BLaER1 treated with 17β-estradiol and CSF1 and Interleukin-3, amounts not matched to agents 10 nM and 100 nM (cell line): ENCODE measurements around the gene LMO2.

Source experiments
- H3K27ac ChIP-seq, 11 experiments: shearing (Covaris generic); formaldehyde crosslinking; 2 replicates each; pipeline ENCODE4 v1.8.1; 2022
- H3K27me3 ChIP-seq, 11 experiments: shearing (Covaris generic); formaldehyde crosslinking; 2 replicates each; pipeline ENCODE4 v1.8.1; 2022
- H3K36me3 ChIP-seq, 11 experiments: shearing (Covaris generic); formaldehyde crosslinking; 2 replicates each; pipeline ENCODE4 v1.8.1; 2022
- H3K4me1 ChIP-seq, 10 experiments: shearing (Covaris generic); formaldehyde crosslinking; 2 replicates each; pipeline ENCODE4 v1.8.1; 2022
- H3K4me2 ChIP-seq, 11 experiments: shearing (Covaris generic); formaldehyde crosslinking; 2 replicates each; pipeline ENCODE4 v1.8.1; 2022
- H3K4me3 ChIP-seq, 10 experiments: shearing (Covaris generic); formaldehyde crosslinking; 2 replicates each; pipeline ENCODE4 v1.8.1; 2022
- H3K9ac ChIP-seq, 11 experiments: shearing (Covaris generic); formaldehyde crosslinking; 2 replicates each; pipeline ENCODE4 v1.8.1; 2022
- H3K9me3 ChIP-seq, 11 experiments: shearing (Covaris generic); formaldehyde crosslinking; replicated peaks in 1 of 11; 2 replicates each; pipeline ENCODE4 v1.8.1; 2022
- H4K20me1 ChIP-seq, 11 experiments: shearing (Covaris generic); formaldehyde crosslinking; 2 replicates each; pipeline ENCODE4 v1.8.1; 2022
- Cebpa-rat ChIP-seq, 11 experiments: shearing (Covaris generic); IDR thresholded peaks; 2 replicates each; pipeline ENCODE4 v1.8.1; 2022

The LMO2 gene

GRCh38 chr11:33904102-33904501 lies 12.2 kb upstream of the LMO2 start:
- Histone ChIP-seq H3K27me3 (no peaks in the 10 kb centered on the region), H3K4me2 (peak overlapping the region in 3 of 11 experiments; percentile 16 to 43 (median 31); a peak in 5 of 22 replicates), H3K27ac (no peak overlapping the region), H3K9ac (no peak overlapping the region), H4K20me1 (no peaks in the 10 kb centered on the region), H3K36me3 (0 out of 22 replicates have a peak, but pooled peaks cover 0 to 5% (median 0%) of the 10 kb centered on the region in 11 experiments), H3K4me1 (peaks cover 21 to 70% (median 41%) of the 10 kb centered on the region in 10 experiments), H3K4me3 (no peak overlapping the region), H3K9me3 (peaks cover 0 to 40% (median 11%) of the 10 kb centered on the region in 11 experiments; a peak in 17 of 22 replicates)
- no peak for TF ChIP-seq Cebpa-rat (IDR thresholded peaks at IDR 0.05)

GRCh38 chr11:33900159-33900840 lies 8.4 kb upstream of the LMO2 start:
- H3K9ac ChIP-seq, result peak overlapping the region in 5 of 11 experiments; percentile 1 to 93 (median 15); a peak in 4 of 22 replicates
- no peak for TF ChIP-seq Cebpa-rat (IDR thresholded peaks at IDR 0.05)
- H3K4me2 ChIP-seq, result peak overlapping the region; percentile 47 to 98 (median 69)
- H3K4me3 ChIP-seq, result no peak overlapping the region
- H3K9me3 ChIP-seq, result peaks cover 0 to 27% (median 5%) of the 10 kb centered on the region in 11 experiments; a peak in 12 of 22 replicates
- H3K27ac ChIP-seq, result peak overlapping the region in 6 of 11 experiments; percentile 30 to 98 (median 98); a peak in 11 of 22 replicates
- H3K4me1 ChIP-seq, result peaks cover 43 to 75% (median 57%) of the 10 kb centered on the region in 10 experiments
- H3K27me3 ChIP-seq, result no peaks in the 10 kb centered on the region
- no peaks in the 10 kb centered on the region for H4K20me1 ChIP-seq
- H3K36me3 ChIP-seq, result no peaks in the 10 kb centered on the region

GRCh38 chr11:33899400-33900037 lies 7.6 kb upstream of the LMO2 start:
- H3K27ac ChIP-seq, result peak overlapping the region in 6 of 11 experiments; percentile 30 to 98 (median 98); a peak in 11 of 22 replicates
- no peak overlapping the region for H3K4me3 ChIP-seq
- no peaks in the 10 kb centered on the region for H3K27me3 ChIP-seq
- peak overlapping the region in 5 of 11 experiments; percentile 1 to 93 (median 15); a peak in 4 of 22 replicates for H3K9ac ChIP-seq
- peak overlapping the region; percentile 47 to 98 (median 69) for H3K4me2 ChIP-seq
- TF ChIP-seq Cebpa-rat (IDR thresholded peaks at IDR 0.05), result no peak
- H3K9me3 ChIP-seq, result peaks cover 0 to 19% (median 0%) of the 10 kb centered on the region in 11 experiments; a peak in 8 of 22 replicates
- H3K36me3 ChIP-seq, result no peaks in the 10 kb centered on the region
- H3K4me1 ChIP-seq, result peaks cover 51 to 82% (median 65%) of the 10 kb centered on the region in 10 experiments
- H4K20me1 ChIP-seq, result no peaks in the 10 kb centered on the region

- H4K20me1 ChIP-seq, result no peaks in the 10 kb centered on the region
- H3K9me3 ChIP-seq, result peaks cover 0 to 14% (median 0%) of the 10 kb centered on the region in 11 experiments; a peak in 8 of 22 replicates
- peak overlapping the region in 2 of 11 experiments; percentile 62 to 93; a peak in 2 of 22 replicates for H3K9ac ChIP-seq
- no peaks in the 10 kb centered on the region for H3K36me3 ChIP-seq
- peaks cover 57 to 81% (median 71%) of the 10 kb centered on the region in 10 experiments for H3K4me1 ChIP-seq
- H3K27me3 ChIP-seq, result no peaks in the 10 kb centered on the region
- TF ChIP-seq Cebpa-rat (IDR thresholded peaks at IDR 0.05), result no peak
- H3K4me2 ChIP-seq, result peak overlapping the region in 7 of 11 experiments; percentile 66 to 98 (median 92); a peak in 14 of 22 replicates
- peak overlapping the region in 5 of 11 experiments; percentile 43 to 98 (median 98); a peak in 7 of 22 replicates for H3K27ac ChIP-seq
- H3K4me3 ChIP-seq, result no peak overlapping the region
Observed at GRCh38 chr11:33898957-33899356, 7.1 kb upstream of the LMO2 start.

GRCh38 chr11:33897761-33898375 lies 6.0 kb upstream of the LMO2 start:
- Histone ChIP-seq H3K4me1 (peaks cover 68 to 82% (median 75%) of the 10 kb centered on the region in 10 experiments), H3K27me3 (no peaks in the 10 kb centered on the region), H3K4me2 (peak overlapping the region; percentile 44 to 98 (median 84)), H3K9me3 (peaks cover 0 to 11% (median 0%) of the 10 kb centered on the region in 11 experiments; a peak in 4 of 22 replicates), H4K20me1 (no peaks in the 10 kb centered on the region), H3K36me3 (no peaks in the 10 kb centered on the region), H3K9ac (peak overlapping the region in 6 of 11 experiments; percentile 13 to 93 (median 46); a peak in 8 of 22 replicates), H3K27ac (peak overlapping the region in 10 of 11 experiments; percentile 2 to 98 (median 96); a peak in 18 of 22 replicates), H3K4me3 (no peak overlapping the region)
- TF ChIP-seq Cebpa-rat (IDR thresholded peaks at IDR 0.05), result no peak

GRCh38 chr11:33896911-33897310 lies 5.0 kb upstream of the LMO2 start:
- H3K9ac ChIP-seq, result peak overlapping the region in 2 of 11 experiments; percentile 8 to 93; a peak in 3 of 22 replicates
- H4K20me1 ChIP-seq, result no peaks in the 10 kb centered on the region
- H3K4me2 ChIP-seq, result peak overlapping the region in 9 of 11 experiments; percentile 81 to 98 (median 91); a peak in 17 of 22 replicates
- no peak overlapping the region; a peak in 1 of 20 replicates for H3K4me3 ChIP-seq
- peak overlapping the region in 10 of 11 experiments; percentile 94 to 98 (median 97); a peak in 16 of 22 replicates for H3K27ac ChIP-seq
- H3K9me3 ChIP-seq, result peaks cover 0 to 7% (median 0%) of the 10 kb centered on the region in 11 experiments; a peak in 3 of 22 replicates
- peaks cover 77 to 91% (median 85%) of the 10 kb centered on the region in 10 experiments for H3K4me1 ChIP-seq
- no peak for TF ChIP-seq Cebpa-rat (IDR thresholded peaks at IDR 0.05)
- H3K36me3 ChIP-seq, result no peaks in the 10 kb centered on the region
- no peaks in the 10 kb centered on the region for H3K27me3 ChIP-seq

GRCh38 chr11:33895752-33896137 lies 3.9 kb upstream of the LMO2 start:
- Histone ChIP-seq H3K27me3 (no peaks in the 10 kb centered on the region), H4K20me1 (no peaks in the 10 kb centered on the region), H3K9ac (peak overlapping the region; percentile 83 to 93 (median 88); a peak in 20 of 22 replicates), H3K9me3 (no peaks in the 10 kb centered on the region), H3K36me3 (peaks cover 0 to 2% (median 0%) of the 10 kb centered on the region in 11 experiments; a peak in 2 of 22 replicates), H3K27ac (peak overlapping the region; percentile 92 to 98 (median 97)), H3K4me3 (peak overlapping the region in 2 of 10 experiments; percentile 65 to 82; a peak in 3 of 20 replicates), H3K4me2 (peak overlapping the region; percentile 81 to 98 (median 91)), H3K4me1 (peaks cover 81 to 97% (median 89%) of the 10 kb centered on the region in 10 experiments)
- TF ChIP-seq Cebpa-rat (IDR thresholded peaks at IDR 0.05), result no peak

DNA sequence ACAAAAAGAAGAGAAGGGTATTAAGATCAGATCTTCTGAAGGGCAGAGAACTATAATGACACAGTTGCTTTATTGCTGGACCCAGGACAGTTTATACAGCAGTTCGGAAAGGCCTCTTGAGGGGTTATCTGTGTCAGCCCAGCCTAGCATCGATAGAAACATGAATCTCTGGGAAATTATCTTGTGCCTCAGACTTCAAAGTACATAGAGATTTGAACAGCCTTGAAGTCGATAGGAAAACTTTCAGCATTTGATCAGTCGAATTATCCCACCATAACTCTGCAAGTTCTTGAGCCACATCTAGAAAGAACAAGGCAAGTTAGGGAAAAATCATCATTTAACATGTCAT lies 2.5 kb upstream of the LMO2 start:
- Histone ChIP-seq H3K9ac (peak overlapping the region; percentile 83 to 93 (median 88)), H3K36me3 (peaks cover 0 to 16% (median 7%) of the 10 kb centered on the region in 11 experiments; a peak in 11 of 22 replicates), H3K4me3 (peak overlapping the region; percentile 37 to 82 (median 50); a peak in 19 of 20 replicates), H3K27me3 (no peaks in the 10 kb centered on the region), H3K4me2 (peak overlapping the region; percentile 81 to 98 (median 91)), H4K20me1 (peaks cover 0 to 1% (median 0%) of the 10 kb centered on the region in 11 experiments; a peak in 3 of 22 replicates), H3K4me1 (peaks cover 68 to 94% (median 81%) of the 10 kb centered on the region in 10 experiments), H3K9me3 (peaks cover 0 to 11% (median 0%) of the 10 kb centered on the region in 11 experiments; a peak in 4 of 22 replicates), H3K27ac (peak overlapping the region; percentile 92 to 98 (median 97))
- TF ChIP-seq Cebpa-rat (IDR thresholded peaks at IDR 0.05), result no peak
